NCI-H2029 treated with DMSO at 0.1 percent for 48 hours (cell line): ENCODE results near the gene DPEP2NB.
"Not testable (repeated sequence)": the region's sequence is repeated elsewhere in the genome, so short reads cannot be mapped to it uniquely, and the experiment has no call there.

Source experiments
- DNase-seq: peaks from one replicate; lab custom pipeline; 2025; lab: John Stamatoyannopoulos, UW

DPEP2NB gene, protein sequence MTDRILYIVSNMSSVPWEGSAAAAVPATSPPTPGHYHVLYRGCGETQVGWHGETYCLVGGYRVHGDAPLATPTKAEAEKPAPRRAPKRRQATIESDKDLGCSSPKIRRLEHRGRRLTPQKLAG

DNA sequence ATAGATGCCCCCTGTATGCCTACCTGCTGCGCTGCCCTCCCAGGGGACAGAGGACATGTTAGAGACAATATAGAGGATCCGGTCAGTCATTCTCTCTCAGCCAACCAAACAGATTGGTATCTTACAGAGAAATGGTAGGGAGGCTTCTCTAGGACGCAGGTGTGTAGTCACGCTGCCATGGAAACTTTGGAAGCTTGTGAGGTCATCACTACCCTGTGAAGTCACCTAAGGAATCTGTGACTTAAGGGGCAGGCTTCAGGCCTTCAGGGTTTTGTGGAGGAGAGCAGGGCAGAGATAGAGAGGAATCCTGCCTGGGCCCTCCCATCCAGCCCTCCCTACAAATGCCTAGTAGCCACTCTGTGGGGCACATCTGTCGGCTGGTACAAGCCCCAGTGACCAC lies at the start of gene DPEP2NB:
DPEP2NB (minus strand) TSS at position 231 of the 400 bp plus-strand sequence; CDS start at position 90, 141 bp downstream.
- no peak for DNase-seq

DNA sequence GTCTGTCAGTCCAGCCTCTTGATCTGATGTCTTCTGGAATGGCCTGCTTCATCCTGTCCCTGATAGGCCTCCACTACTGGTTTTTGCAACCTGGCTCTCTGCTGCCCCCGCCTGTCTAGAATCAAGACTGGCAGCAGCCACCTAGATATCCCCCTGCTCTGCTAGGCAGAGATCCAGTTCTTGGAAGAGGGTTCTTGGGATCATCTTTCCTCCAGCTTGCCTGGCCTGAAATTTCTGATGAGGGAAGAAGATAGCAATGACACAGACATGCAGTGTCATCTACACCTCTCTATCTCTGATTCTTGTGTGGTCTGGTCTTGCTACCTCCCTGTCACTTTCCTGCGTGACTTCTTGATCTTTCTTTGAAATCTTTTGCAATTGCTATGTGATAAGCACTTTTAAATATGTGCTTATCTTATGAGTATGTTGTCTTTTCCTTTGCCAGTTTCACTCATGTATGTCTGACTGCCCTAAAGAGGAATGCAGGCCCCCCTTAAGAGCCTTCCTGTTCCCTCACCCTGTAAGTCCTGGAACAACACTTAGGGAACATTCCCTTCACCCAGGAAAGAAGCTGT lies 49.2 kb upstream of the DPEP2NB start:
- DNase-seq = peak; percentile 8

DNA sequence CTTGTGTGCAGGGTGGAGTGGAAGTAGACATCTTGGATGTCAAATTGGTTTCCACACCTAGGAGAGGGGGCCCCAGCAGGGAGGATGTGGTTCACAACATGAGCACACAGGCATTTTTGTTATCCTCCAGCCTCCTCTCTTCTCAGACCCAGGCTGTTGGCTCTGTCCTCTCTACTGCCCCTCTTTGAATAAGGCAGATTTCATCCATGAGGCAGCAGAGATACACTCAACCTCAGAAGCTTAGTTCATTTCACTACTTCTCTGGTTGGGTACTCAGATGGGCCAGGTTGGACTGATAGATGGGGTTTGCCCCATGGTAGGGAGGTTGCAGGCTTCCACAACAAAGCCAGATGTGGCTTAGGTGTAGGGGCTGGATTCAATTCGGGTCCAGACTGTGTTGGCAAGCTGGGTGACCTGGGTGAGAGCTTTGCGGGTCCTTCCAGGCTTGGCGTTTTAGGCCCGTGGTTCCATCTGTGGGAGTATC lies 47.2 kb upstream of the DPEP2NB start:
- no peak for DNase-seq

DNA sequence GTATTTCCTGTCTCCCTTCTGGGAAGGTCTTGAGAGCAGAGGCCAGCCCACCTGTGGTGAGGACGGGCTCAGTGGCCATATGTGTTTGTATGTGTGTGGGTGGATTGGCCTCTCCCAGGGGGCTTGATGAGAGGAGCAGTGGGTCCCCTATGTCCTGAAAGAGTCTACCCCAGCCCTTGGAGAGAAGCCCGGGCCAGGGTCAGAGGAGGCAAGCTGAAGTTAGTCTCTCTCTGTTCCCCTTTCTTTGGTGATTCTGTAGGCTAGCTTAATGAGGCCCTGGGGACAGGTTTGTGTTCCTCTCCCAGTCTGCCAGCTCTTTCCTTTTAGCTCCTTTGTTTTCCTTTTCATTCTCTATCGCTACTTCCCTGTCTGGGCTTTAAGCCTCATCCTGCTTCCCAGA lies 45.7 kb upstream of the DPEP2NB start:
- no peak for DNase-seq

DNA sequence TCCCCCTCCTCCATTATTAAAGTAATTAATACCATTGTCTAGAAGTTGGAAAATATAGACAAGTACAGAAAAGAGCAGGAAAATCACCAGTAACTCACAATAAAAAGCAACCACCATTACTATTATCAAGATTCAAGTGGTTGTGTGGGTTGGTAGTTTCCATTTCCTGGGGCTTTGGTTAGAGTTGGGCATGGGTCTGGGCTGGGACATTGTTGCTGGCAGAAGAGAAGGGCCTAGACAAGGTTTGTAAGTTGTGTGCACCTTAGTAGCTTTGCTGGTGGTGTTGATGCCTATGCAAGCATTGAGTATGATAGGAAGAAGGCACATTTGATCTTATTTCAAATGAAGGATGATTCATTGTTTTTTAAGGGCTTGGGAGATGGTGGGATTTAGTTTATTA lies 44.1 kb upstream of the DPEP2NB start:
- no peak for DNase-seq

DNA sequence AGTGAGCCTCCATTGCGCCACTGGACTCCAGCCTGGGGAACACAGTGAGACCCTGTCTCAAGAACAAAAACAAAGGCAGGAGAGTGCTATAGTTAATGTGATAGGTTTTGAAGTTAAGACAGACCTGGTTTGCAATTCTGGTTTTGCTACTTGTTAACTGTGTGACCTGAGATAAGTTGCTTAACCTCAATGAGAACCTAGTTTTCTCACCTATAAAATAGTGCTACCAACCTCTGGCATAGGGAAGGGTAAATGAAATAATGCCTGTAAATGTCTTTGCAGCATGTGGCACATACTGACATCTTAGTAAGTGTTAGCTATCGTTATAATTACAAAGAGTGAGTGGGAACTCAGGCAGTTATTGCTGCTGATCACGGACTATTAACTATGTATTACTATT lies 39.7 kb upstream of the DPEP2NB start:
- no peak for DNase-seq

DNA sequence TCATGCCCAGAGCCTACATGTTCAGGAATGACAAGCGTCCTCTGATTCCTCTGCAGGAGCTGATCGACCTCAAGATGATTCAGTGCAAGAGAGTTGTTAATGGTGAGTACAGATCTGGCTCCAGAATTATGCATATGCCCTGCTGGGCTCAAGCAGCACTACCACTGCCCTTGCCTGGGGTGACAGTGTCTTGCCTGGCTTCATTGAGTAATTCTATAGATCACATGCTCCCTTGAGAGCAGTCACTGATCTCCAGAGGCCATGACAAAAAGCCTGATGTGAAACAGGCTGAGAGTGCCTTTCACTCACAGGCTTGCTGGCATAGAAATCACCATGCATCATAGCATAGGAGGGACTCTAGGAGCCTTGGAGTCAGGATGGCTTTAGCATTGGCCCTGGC lies 33.7 kb upstream of the DPEP2NB start:
- DNase-seq = no peak

DNA sequence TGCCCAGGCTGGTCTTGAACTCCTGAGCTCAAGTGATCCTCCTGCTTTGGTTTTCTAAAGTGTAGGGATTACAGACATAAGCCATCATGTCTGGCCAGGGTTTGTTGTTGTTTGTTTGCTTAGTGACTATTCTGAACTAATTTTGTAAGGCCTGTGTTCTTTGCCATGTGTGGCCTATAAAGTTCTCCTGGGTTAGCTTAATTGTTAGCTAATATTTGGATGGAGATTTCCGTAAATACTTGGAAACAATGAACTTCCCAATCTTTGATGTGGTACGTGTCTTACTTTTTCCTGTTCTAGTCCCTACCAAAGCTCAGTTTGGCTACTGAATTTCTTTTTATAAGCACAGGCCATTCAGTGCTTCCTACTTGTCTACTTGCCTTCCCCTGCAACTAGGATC lies 32.3 kb upstream of the DPEP2NB start:
- DNase-seq = no peak

DNA sequence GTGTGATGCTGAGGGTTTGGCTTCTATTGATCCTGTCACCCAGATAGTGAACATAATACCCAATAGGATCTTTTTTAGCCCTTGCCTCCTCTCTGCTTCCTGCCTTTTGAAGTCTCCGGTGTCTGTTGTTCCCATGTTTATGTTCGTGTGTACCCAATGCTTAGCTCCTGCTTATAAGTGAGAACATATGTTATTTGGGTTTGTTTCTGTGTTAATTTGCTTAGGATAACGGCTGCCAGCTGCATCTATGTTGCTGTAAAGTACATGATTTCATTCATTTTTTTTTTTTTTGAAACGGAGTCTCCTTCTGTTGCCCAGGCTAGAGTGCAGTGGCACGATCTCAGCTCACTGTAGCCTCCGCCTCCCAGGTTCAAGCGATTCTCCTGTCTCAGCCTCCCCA lies 30.4 kb upstream of the DPEP2NB start:
- DNase-seq = no peak

DNA sequence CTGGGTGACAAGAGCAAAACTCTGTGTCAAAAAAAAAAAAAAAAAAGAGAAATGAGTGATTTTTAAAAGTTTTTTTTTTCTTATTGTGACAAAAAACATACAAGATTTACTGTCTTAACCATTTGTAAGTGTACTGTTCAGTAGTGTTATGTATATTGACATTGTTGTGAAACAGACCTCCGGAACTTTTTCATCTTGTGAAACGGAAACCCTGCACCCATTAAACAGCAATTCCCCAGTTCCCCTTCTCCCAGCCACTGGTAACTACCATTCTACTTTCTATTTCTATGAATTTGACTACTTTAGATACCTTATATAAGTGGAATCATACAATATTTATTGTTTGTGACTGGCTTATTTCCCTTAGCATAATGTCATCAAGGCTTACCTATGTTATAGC lies 26.1 kb upstream of the DPEP2NB start:
- no peak for DNase-seq

DNA sequence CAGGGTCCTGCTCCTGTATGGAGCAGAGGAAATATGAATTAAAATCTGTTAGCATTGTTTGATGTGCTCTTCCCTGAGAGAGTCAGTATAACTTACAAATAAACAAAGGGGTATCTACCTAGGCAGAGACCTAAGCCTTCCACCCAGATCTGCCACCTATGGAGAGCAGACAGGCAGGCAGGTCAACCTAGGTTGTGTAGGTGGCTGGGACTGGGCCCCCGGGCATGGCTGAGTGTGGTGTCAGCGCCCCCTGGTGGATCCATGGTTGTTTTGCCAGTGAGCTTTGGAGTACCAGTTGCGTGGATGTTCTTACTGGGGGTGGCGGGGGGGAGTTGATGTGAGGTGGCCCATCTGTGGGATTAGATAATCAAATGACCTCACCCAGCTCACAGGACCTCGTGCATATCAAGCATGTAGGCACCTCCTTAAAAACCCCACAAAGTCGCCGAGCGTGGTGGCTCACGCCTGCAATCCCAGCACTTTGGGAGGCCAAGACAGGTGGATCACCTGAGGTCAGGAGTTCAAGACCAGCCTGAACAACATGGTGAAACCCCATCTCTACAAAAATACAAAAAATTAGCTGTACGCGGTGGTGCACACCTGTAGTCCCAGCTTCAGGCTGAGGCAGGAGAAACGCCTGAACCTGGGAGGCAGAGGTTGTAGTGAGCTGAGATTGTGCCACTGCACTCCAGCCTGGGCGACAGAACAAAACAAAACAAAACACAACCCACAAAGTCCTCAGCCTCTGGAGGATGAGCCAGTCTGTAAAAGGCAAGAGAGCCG lies 25.0 kb upstream of the DPEP2NB start:
- peak; percentile 31 for DNase-seq

DNA sequence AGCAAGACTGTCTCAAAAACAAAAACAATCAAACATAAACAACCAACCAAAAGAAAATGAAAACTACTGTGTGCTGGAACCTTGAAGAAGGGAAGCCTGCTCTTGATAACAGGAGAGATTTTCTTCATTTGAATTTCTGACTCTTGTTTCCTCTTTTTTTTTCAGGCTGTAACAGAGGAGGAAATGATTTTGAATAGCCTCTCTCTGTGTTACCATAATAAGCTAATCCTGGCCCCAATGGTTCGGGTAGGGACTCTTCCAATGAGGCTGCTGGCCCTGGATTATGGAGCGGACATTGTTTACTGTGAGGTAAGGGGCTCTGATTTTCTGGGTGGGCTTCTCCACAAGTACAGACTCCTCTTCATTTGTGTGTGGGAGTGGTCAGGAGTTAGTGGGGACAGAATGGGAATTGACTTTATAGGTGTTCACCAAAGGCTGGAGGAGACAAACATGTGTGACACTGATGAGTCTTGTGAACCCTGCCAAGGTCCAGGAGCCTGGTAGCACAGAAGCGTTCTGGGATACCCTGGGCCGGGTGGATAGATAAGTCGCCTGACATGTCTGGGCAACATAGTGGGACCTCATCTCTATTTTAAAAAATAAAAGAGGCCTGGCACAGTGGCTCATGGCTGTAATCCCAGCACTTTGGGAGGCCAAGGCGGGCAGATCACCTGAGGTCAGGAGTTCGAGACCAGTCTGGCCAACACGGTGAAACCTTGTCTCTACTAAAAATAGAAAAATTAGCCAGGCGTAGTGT lies 22.3 kb upstream of the DPEP2NB start:
- no peak for DNase-seq

DNA sequence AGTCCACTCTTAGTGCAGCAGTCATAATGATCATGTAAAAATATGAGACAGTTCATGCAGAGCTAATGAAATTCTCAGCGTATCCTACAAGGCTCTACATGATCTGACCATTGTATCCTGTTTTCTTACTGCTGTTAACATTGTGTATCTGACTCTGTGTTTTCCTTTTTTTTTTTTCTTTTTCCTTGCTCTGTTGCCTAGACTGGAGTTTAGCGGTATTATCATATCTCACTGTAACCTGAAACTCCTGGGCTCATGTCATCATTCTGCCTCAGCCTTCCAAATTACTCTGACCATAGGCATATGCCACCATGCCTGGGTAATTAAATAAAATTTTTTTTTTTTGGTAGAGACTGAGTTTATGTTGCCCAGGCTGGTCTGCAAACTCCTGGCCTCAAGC lies 19.5 kb upstream of the DPEP2NB start:
- DNase-seq = no peak

DNA sequence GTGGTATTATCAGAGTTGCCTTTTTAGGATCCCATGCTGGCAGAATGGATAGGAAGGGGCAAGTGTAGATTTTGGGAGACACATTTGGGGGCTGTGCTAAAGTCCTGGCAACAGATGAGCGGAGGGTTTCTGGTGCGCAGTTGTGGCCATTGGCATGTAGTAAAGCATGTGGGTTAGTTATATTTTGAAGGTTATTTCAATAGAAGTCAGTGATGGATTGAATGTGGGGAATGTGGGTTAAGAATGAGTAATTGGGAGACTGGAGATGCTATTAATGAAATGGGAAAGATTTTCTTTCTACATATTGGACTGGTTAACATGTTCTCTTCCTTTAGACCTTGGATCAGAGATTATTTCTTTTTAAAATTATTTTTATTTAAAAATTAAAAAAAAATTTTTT lies 17.4 kb upstream of the DPEP2NB start:
- no peak for DNase-seq

DNA sequence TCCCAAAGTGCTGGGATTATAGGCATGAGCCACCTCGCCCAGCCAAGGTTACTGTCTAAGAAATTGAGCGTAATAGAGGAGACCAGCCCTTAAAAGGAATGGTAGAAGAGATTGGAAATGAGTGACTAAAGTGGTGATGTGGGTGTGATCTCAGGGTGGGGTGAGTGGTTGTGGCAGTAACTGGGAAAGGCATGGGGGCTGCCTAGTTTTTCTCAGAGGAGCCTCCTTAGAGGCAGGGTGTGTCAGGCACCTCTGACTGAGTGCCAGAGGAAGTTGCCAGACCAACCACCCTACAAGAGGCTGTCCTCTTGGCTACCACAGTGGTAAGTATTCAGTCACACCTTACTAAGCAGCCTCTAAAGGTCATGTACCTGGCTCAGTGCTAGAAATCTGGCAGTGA lies 16.2 kb upstream of the DPEP2NB start:
- no peak for DNase-seq

DNA sequence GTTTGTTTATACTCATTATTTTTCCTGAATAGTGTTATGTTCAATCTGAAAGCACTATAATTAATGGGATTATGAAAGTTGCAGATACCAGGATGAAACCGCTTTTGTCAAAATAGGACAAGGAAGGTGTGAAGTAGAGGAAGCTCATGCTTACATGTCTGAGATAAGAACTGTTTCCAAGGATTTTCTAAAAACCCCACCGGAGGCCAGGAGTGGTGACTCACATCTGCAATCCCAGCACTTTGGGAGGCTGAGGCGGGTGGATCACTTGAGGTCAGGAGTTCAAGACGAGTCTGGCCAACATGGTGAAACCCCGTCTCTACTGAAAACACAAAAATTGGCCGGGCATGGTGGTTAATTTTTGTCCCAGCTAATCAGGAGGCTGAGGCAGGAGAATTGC lies 14.4 kb upstream of the DPEP2NB start:
- DNase-seq = not testable (repeated sequence)

DNA sequence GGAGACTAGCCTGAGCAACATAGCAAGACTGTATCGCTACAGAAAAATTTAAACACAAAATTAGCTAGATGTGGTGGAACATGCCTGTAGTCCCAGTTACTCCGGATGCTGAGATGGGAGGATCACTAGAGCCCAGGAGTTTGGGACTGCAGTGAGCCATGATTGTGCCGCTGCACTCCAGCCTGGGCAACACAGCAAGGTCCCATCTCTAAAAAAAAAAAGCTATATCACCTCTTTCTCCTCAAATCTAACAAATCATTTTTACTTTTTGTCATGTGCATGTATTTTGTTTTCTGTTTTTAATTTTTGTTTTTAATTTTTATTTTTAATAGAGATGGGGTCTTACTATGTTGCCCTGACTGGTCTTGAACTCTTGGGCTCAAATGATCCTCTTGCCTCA lies 13.3 kb upstream of the DPEP2NB start:
- DNase-seq = no peak

DNA sequence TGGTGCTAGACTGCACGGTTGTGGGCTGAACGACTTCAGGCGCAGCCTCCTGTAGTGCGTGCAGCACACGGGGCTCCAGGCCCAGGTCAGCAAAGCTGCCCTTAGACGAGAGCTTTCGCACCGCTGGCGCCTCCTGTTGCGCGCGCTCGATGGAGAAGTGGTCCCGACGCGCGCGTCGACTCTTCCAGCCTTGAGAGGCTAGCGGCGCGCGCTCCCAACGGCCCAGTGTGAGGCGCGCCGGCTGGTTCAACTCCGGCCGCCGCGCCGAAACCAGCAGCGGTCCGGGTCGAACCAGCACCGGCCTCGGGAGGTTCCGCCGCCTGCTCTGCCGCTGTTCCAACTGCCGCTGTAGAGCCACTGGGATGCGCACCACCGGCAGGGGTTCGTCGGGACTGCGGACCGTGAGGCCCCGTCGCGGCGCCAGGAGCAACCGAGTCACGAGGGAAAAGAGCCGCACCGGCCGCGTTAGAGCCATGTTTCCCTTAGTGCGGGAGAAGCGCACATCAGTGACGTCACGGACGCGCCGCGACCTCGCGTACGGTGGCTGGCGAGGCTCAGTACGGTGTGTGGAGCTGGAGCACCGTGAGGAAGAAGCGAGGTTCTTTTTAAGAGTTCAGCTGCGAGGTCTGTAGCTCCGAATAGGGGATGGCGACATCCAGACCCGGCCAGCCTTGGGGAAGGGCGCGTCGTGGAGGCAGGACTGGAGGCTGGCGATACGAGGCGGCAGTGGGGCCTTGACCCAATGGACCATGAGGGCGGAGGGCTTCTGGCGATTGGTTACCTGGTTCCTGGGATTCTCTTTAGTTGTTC lies 7.2 kb upstream of the DPEP2NB start, which contains the start of the genes DDX28 and DUS2:
DDX28 (minus strand) TSS at position 505 of the 810 bp plus-strand sequence; CDS start at position 475, 30 bp downstream.
DUS2 (plus strand) TSS at position 557 of the 810 bp plus-strand sequence. CDS start 14,740 bp downstream, outside the sequence.
- peak; percentile 29 for DNase-seq

DNA sequence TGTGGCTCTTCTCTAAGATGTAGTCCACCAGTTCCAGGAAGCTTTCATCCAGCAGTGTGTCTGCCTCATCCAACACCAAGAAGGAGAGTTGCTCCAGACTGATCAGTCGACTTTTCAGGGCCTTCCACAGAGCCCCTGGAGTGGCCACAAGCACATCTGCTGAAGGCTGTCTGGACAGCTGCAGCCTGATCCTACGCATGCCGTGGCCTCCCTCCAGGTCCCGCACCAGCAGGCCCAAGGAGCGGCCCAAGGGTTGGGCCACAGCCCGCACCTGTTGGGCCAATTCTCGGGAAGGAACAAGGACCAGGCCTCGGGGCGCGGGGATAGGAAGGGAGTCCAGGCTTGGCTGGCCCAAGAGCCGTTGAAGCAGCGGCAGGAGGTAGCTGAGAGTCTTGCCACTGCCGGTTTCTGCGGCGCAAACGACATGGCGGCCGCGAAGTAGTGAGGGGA lies 6.6 kb upstream of the DPEP2NB start:
- no peak for DNase-seq

DNA sequence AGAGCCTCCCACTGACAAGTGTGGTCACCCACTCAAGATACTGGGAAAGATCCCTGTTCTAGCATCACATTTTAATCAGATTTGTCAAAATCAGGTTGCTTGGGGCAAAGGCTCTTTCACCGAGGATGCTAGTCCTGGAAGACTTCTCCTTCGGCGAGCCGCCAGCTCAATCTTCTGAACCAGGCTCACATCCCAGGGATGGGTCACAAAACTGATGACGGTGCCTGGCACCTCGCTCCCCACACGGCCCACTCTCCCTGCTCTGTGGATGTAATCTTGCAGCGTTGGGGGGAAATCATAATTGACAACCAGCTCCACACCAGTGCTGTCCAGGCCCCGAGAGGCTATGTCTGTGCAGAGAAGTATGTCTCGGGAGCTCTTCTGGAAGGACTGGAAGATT lies 5.8 kb upstream of the DPEP2NB start:
- no peak for DNase-seq

DNA sequence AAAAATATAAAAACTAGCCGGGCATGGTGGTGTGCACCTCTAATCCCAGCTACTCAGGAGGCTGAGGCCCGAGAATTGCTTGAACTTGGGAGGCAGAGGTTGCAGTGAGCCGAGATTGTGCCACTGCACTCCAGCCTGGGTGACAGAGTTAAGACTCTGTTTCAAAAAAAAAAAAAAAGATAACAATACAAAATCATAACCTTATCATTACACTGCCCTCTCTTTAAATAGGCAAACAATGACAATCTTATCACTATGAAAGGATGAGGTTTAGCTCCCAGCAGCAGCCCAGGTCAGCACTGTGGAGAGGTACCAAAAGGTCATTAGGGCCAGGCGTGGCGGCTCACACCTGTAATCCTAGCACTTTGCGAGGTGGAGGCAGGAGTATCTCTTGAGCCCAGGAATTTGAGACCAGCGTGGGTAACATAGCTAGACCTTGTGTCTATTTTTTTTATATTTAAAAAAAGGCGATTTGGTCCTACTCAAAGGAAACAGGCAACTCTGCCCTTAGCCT lies 3.5 kb upstream of the DPEP2NB start:
- DNase-seq = no peak
